SK-N-SH (cell line): ENCODE results near the gene SSR3. TPM values are rescaled to one million over a fixed set of nuclear protein-coding genes. Genes with fewer than 3 reads are reported as not detected.

Source experiments
- FOXJ3 ChIP-seq: sonication (generic); formaldehyde crosslinking; IDR thresholded peaks from 2 replicates; pipeline ENCODE4 v1.5.1; 2020; ENCODE audit warnings: mild to moderate bottlenecking, missing genetic modification reagents
- IRF3 ChIP-seq: fragments of 150-350 bp; IDR thresholded peaks from 2 replicates; pipeline ENCODE4 v1.6.1; 2016; ENCODE audit warnings: mild to moderate bottlenecking, low read depth, low read length
- JUND ChIP-seq: IDR thresholded peaks from 2 replicates; pipeline ENCODE4 v1.4.0; 2012
- MAX ChIP-seq: IDR thresholded peaks from 2 replicates; pipeline ENCODE4 v1.4.0; 2012; ENCODE audit warnings: low read depth
- MEF2A ChIP-seq: IDR thresholded peaks from 2 replicates; pipeline ENCODE4 v1.4.0; 2012; ENCODE audit warnings: low read depth, borderline replicate concordance
- REST ChIP-seq: IDR thresholded peaks from 2 replicates; pipeline ENCODE4 v1.6.1; 2012; ENCODE audit warnings: mild to moderate bottlenecking, low read depth, low read length, moderate library complexity
- SIN3A ChIP-seq: IDR thresholded peaks from 2 replicates; pipeline ENCODE4 v1.6.1; 2012; ENCODE audit warnings: low read depth, mild to moderate bottlenecking, low read length, moderate library complexity, borderline replicate concordance
- TCF12 ChIP-seq: IDR thresholded peaks from 2 replicates; pipeline ENCODE4 v1.4.0; 2012
- TEAD4 ChIP-seq: IDR thresholded peaks from 2 replicates; pipeline ENCODE4 v1.4.0; 2012; ENCODE audit warnings: mild to moderate bottlenecking, borderline replicate concordance; ENCODE audit not compliant: insufficient read depth
- USF1 ChIP-seq: IDR thresholded peaks from 2 replicates; pipeline ENCODE4 v1.4.0; 2012; ENCODE audit warnings: low read depth, borderline replicate concordance
- YY1 ChIP-seq: IDR thresholded peaks from 2 replicates; pipeline ENCODE4 v1.4.0; 2012; ENCODE audit warnings: low read depth, mild to moderate bottlenecking
- ZBTB33 ChIP-seq: IDR thresholded peaks from 2 replicates; pipeline ENCODE4 v1.4.0; 2012; ENCODE audit warnings: low read depth, borderline replicate concordance
- polyA plus RNA-seq, 3 experiments: library from polyadenylated mRNA; depleted of rRNA; stranded (reverse); fragments of >200 nt; gene quantifications; 2 replicates each; pipeline ENCODE4 v1.2.3, GENCODE V29; 2012

The SSR3 gene
- polyA plus RNA-seq, 1 of the 3 experiments (the other 2 are of a cell fraction), result 61.7 TPM

GRCh38 chr3:156511987-156512677 lies 42.8 kb downstream of the SSR3 start (continued):
- TF ChIP-seq YY1, result no peak
- no peak for TF ChIP-seq ZBTB33
- no peak for TF ChIP-seq FOXJ3 (CRISPR knock-in tag)
- no peak for TF ChIP-seq MAX
- TF ChIP-seq MEF2A, result no peak
- TF ChIP-seq IRF3, result no peak
- no peak for TF ChIP-seq REST
- no peak for TF ChIP-seq JUND
- no peak for TF ChIP-seq SIN3A
- TF ChIP-seq TCF12, result no peak
- TF ChIP-seq USF1, result no peak
- no peak for TF ChIP-seq TEAD4
